Measurements from ENCODE around the gene EDAR. TPM values are rescaled to one million over a fixed set of nuclear protein-coding genes. Genes with fewer than 3 reads are reported as not detected.

EDAR gene
- total and polyA plus RNA-seq, 10 of the 15 experiments (the other 5 are each of a cell fraction or from before 2014, with no cell fraction given), result 0.04 TPM; not detected in 9

DNA sequence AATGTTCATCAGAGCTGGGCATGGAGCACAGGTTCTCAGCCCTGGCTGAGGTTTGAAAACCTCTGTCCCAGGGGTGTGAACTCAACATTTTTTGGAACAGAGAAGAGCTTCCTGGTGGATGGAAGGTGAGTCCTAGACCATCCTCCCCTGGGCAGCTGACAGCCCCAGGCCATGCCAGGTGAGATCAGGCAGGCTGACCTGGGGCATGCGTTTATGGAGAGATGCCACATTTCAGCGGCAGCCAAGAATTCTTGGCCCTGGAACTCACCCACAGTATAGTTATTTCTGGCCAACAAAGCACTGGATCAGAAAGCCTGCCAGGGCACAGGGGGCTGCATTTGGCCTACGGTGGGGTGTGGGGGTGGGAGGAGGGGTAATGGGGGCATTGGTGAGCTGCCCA lies 83.8 kb downstream of the EDAR start:
- H3K79me2 ChIP-seq (ENCODE audit: control insufficient read depth, insufficient read depth, low read length), result no peaks in the 10 kb centered on the region
- in situ Hi-C loops (cut with MboI), result no loop called here
- no peak for ATAC-seq
- ChIA-PET RAD21 (ENCODE audit: unreplicated experiment) (no interaction called here), CTCF (no interaction called here), SMC1A (ENCODE audit: uncharacterized antibody, unreplicated experiment) (no interaction called here), POLR2A (no interaction called here)
- intact Hi-C loops (cut with micrococcal nuclease; ENCODE audit: unreplicated experiment), result no loop called here
- TF ChIP-seq NR2C1 (IDR thresholded peaks at IDR 0.05) (no peak), POLR2AphosphoS2 (IDR thresholded peaks at IDR 0.05; ENCODE audit: low read depth, low read length) (no peak), DPF2 (IDR thresholded peaks at IDR 0.05) (no peak), YBX1 (IDR thresholded peaks at IDR 0.05) (no peak), POLR2A (IDR thresholded peaks at IDR 0.05; ENCODE audit: low read depth, low read length) (no peak), ZNF274 (IDR thresholded peaks at IDR 0.05; ENCODE audit: insufficient read depth, insufficient read length) (no peak), RUNX3 (IDR thresholded peaks at IDR 0.05; ENCODE audit: low read length) (no peak), ZBED1 (IDR thresholded peaks at IDR 0.05; ENCODE audit: borderline replicate concordance) (no peak), ZNF622 (IDR thresholded peaks at IDR 0.05) (no peak), MYC (IDR thresholded peaks at IDR 0.05; ENCODE audit: insufficient read depth, insufficient read length, insufficient replicate concordance, low read length, severe bottlenecking) (no peak)
- TF ChIP-seq, protein P1, sequence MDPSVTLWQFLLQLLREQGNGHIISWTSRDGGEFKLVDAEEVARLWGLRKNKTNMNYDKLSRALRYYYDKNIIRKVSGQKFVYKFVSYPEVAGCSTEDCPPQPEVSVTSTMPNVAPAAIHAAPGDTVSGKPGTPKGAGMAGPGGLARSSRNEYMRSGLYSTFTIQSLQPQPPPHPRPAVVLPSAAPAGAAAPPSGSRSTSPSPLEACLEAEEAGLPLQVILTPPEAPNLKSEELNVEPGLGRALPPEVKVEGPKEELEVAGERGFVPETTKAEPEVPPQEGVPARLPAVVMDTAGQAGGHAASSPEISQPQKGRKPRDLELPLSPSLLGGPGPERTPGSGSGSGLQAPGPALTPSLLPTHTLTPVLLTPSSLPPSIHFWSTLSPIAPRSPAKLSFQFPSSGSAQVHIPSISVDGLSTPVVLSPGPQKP (IDR thresholded peaks at IDR 0.05; ENCODE audit: low read depth, low read length), result no peak
- TF ChIP-seq, protein P2, sequence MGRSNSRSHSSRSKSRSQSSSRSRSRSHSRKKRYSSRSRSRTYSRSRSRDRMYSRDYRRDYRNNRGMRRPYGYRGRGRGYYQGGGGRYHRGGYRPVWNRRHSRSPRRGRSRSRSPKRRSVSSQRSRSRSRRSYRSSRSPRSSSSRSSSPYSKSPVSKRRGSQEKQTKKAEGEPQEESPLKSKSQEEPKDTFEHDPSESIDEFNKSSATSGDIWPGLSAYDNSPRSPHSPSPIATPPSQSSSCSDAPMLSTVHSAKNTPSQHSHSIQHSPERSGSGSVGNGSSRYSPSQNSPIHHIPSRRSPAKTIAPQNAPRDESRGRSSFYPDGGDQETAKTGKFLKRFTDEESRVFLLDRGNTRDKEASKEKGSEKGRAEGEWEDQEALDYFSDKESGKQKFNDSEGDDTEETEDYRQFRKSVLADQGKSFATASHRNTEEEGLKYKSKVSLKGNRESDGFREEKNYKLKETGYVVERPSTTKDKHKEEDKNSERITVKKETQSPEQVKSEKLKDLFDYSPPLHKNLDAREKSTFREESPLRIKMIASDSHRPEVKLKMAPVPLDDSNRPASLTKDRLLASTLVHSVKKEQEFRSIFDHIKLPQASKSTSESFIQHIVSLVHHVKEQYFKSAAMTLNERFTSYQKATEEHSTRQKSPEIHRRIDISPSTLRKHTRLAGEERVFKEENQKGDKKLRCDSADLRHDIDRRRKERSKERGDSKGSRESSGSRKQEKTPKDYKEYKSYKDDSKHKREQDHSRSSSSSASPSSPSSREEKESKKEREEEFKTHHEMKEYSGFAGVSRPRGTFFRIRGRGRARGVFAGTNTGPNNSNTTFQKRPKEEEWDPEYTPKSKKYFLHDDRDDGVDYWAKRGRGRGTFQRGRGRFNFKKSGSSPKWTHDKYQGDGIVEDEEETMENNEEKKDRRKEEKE (IDR thresholded peaks at IDR 0.05), result no peak
- WGBS (ENCODE audit: insufficient coverage, insufficient replicate concordance, low lambda C conversion rate, missing lambda C conversion rate), result 44% methylated on average over 3 of the region's 3 CpGs
- H3K4me3 ChIP-seq, result no peak overlapping the region
- no peaks in the 10 kb centered on the region for H3K4me1 ChIP-seq (ENCODE audit: control insufficient read depth, insufficient read depth, low read length)
- H3K4me2 ChIP-seq (ENCODE audit: control insufficient read depth, insufficient read depth), result no peak overlapping the region
- FAIRE-seq, result no peak
- H2AFZ ChIP-seq (ENCODE audit: control insufficient read depth, low read depth, low read length), result no peak overlapping the region
- H4K20me1 ChIP-seq (ENCODE audit: control insufficient read depth, insufficient read depth), result no peaks in the 10 kb centered on the region
- no peak for DNase-seq (ENCODE audit: low read depth, low spot score)
- H3K9me3 ChIP-seq (replicated peaks; ENCODE audit: control insufficient read depth, insufficient read depth, low read length), result no peaks in the 10 kb centered on the region
- no peaks in the 10 kb centered on the region for H3K36me3 ChIP-seq (ENCODE audit: control insufficient read depth in 2 of 2, insufficient read depth in 2 of 2, low read length in 1 of 2)
- H3K27me3 ChIP-seq (replicated peaks in 1 of 2; ENCODE audit: control insufficient read depth in 2 of 2, insufficient read depth in 2 of 2, low read length in 1 of 2), result no peaks in the 10 kb centered on the region
- BruUV-seq (replicated peaks), result no TSS peak
- no peak overlapping the region for H3K9ac ChIP-seq (ENCODE audit: control insufficient read depth, insufficient read depth, low read length)
- H3K27ac ChIP-seq (ENCODE audit: control insufficient read depth, insufficient read depth), result no peak overlapping the region
